ENCODE measurements around the gene ENPP4. TPM values are rescaled to one million over a fixed set of nuclear protein-coding genes. Genes with fewer than 3 reads are reported as not detected.
"Not testable (repeated sequence)": the region's sequence is repeated elsewhere in the genome, so short reads cannot be mapped to it uniquely, and the experiment has no call there.

Gene ENPP4
- total RNA-seq, 1 donor from 2014 or later, result 37.1 TPM

GRCh38 chr6:46129291-46129628 lies 529 bp upstream of the ENPP4 start:
- no peak for DNase-seq (ENCODE audit: low spot score in 2 of 2)
- FAIRE-seq, result no peak

- FAIRE-seq, result no peak
These were observed 877 bp downstream of the ENPP4 start for GRCh38 chr6:46130666-46131065.

GRCh38 chr6:46131291-46131690 lies 1.5 kb downstream of the ENPP4 start:
- DNase-seq (ENCODE audit: low spot score in 2 of 2); FAIRE-seq: not testable (repeated sequence)

More at GRCh38 chr6:46130666-46131065, 877 bp downstream of the ENPP4 start:
- DNase-seq (ENCODE audit: low spot score in 2 of 2), result no peak

GRCh38 chr6:46134216-46134615 lies 4.4 kb downstream of the ENPP4 start:
- no peak for FAIRE-seq
- DNase-seq (ENCODE audit: low spot score in 2 of 2), result no peak

GRCh38 chr6:46135176-46135575 lies 5.4 kb downstream of the ENPP4 start:
- no peak for DNase-seq (ENCODE audit: low spot score in 2 of 2)

GRCh38 chr6:46136831-46137230 lies 7.0 kb downstream of the ENPP4 start:
- FAIRE-seq, result no peak

More at GRCh38 chr6:46135176-46135575, 5.4 kb downstream of the ENPP4 start:
- FAIRE-seq, result no peak

GRCh38 chr6:46137387-46137786 lies 7.6 kb downstream of the ENPP4 start:
- DNase-seq (ENCODE audit: low spot score in 2 of 2), result no peak
- no peak for FAIRE-seq

More at GRCh38 chr6:46136831-46137230, 7.0 kb downstream of the ENPP4 start:
- DNase-seq (ENCODE audit: low spot score in 2 of 2), result no peak

- no peak for FAIRE-seq
- no peak for DNase-seq (ENCODE audit: low spot score in 2 of 2)
These were observed 8.5 kb downstream of the ENPP4 start for GRCh38 chr6:46138281-46138680.

GRCh38 chr6:46144270-46144669 lies 14.5 kb downstream of the ENPP4 start:
- DNase-seq (ENCODE audit: low spot score in 2 of 2), result no peak
- no peak for FAIRE-seq

- DNase-seq (ENCODE audit: low spot score in 2 of 2); FAIRE-seq: not testable (repeated sequence)
These were observed 19.3 kb downstream of the ENPP4 start for GRCh38 chr6:46149066-46149465.

- DNase-seq (ENCODE audit: low spot score in 2 of 2) (no peak), FAIRE-seq (no peak)
These were observed 26.9 kb downstream of the ENPP4 start for GRCh38 chr6:46156701-46157100.

- DNase-seq (ENCODE audit: low spot score in 2 of 2) (no peak), FAIRE-seq (no peak)
These were observed 29.4 kb downstream of the ENPP4 start for GRCh38 chr6:46159229-46159628.

GRCh38 chr6:46160102-46160501 lies 30.3 kb downstream of the ENPP4 start:
- FAIRE-seq (no peak), DNase-seq (ENCODE audit: low spot score in 2 of 2) (no peak)

GRCh38 chr6:46170357-46171289 lies 40.8 kb downstream of the ENPP4 start, which contains the start of gene ENPP5:
Gene ENPP5, minus strand, starts transcription at chr6:46170980. Its CDS starts 2,718 bp downstream, at chr6:46168262.
- FAIRE-seq (no peak), DNase-seq (ENCODE audit: low spot score in 2 of 2) (peak; percentile 72 to 86)

GRCh38 chr6:46172176-46172575 lies 42.4 kb downstream of the ENPP4 start:
- DNase-seq (ENCODE audit: low spot score in 2 of 2) (no peak), FAIRE-seq (no peak)

GRCh38 chr6:46174904-46175303 lies 45.1 kb downstream of the ENPP4 start:
- DNase-seq (ENCODE audit: low spot score in 2 of 2) (no peak), FAIRE-seq (no peak)

- DNase-seq (ENCODE audit: low spot score in 2 of 2) (no peak), FAIRE-seq (no peak)
These were observed 45.7 kb downstream of the ENPP4 start for GRCh38 chr6:46175446-46175845.

- FAIRE-seq (no peak), DNase-seq (ENCODE audit: low spot score in 2 of 2) (no peak)
These were observed 46.2 kb downstream of the ENPP4 start for GRCh38 chr6:46175976-46176375.

GRCh38 chr6:46184114-46184513 lies 54.3 kb downstream of the ENPP4 start:
- FAIRE-seq (no peak), DNase-seq (ENCODE audit: low spot score in 2 of 2) (no peak)

GRCh38 chr6:46186583-46186982 lies 56.8 kb downstream of the ENPP4 start:
- no peak for DNase-seq (ENCODE audit: low spot score in 2 of 2)
- no peak for FAIRE-seq

GRCh38 chr6:46189726-46190125 lies 59.9 kb downstream of the ENPP4 start:
- DNase-seq (ENCODE audit: low spot score in 2 of 2) (no peak), FAIRE-seq (no peak)

- DNase-seq (ENCODE audit: low spot score in 2 of 2) (no peak), FAIRE-seq (no peak)
These were observed 61.1 kb downstream of the ENPP4 start for GRCh38 chr6:46190889-46191288.

All from frontal cortex (tissue), 4 donors.